ENCODE data around the gene RECQL5. TPM values are rescaled to one million over a fixed set of nuclear protein-coding genes. Genes with fewer than 3 reads are reported as not detected.
"Not testable (repeated sequence)": the region's sequence is repeated elsewhere in the genome, so short reads cannot be mapped to it uniquely, and the experiment has no call there.

The RECQL5 gene
- total RNA-seq, 1 donor from 2014 or later: 11.0 TPM

GRCh38 chr17:75603123-75603522 lies 63.8 kb downstream of the RECQL5 start:
- no peak overlapping the region for H3K4me3 ChIP-seq (ENCODE audit: low read length in 3 of 3)
- no peak overlapping the region for H3K27ac ChIP-seq (ENCODE audit: low read depth, low read length)
- no peak overlapping the region for H3K9ac ChIP-seq (ENCODE audit: low read depth in 1 of 3, low read length in 3 of 3)
- H3K9me3 ChIP-seq (ENCODE audit: control insufficient read depth in 3 of 3, low read length in 3 of 3): no peaks in the 10 kb centered on the region
- H3K4me1 ChIP-seq (ENCODE audit: control insufficient read depth in 3 of 3, insufficient read depth in 3 of 3, low read length in 3 of 3): no peaks in the 10 kb centered on the region
- H3K27me3 ChIP-seq (ENCODE audit: control insufficient read depth in 3 of 3, insufficient read depth in 3 of 3, low read length in 3 of 3): peaks cover 0 to 5% (median 0%) of the 10 kb centered on the region in 3 donors
- no peaks in the 10 kb centered on the region for H3K36me3 ChIP-seq (ENCODE audit: control insufficient read depth in 3 of 3, insufficient read depth in 3 of 3, low read length in 3 of 3)

GRCh38 chr17:75602644-75603043 lies 64.3 kb downstream of the RECQL5 start:
- Histone ChIP-seq H3K9ac (ENCODE audit: low read depth in 1 of 3, low read length in 3 of 3) (no peak overlapping the region), H3K4me3 (ENCODE audit: low read length in 3 of 3) (no peak overlapping the region)

DNA sequence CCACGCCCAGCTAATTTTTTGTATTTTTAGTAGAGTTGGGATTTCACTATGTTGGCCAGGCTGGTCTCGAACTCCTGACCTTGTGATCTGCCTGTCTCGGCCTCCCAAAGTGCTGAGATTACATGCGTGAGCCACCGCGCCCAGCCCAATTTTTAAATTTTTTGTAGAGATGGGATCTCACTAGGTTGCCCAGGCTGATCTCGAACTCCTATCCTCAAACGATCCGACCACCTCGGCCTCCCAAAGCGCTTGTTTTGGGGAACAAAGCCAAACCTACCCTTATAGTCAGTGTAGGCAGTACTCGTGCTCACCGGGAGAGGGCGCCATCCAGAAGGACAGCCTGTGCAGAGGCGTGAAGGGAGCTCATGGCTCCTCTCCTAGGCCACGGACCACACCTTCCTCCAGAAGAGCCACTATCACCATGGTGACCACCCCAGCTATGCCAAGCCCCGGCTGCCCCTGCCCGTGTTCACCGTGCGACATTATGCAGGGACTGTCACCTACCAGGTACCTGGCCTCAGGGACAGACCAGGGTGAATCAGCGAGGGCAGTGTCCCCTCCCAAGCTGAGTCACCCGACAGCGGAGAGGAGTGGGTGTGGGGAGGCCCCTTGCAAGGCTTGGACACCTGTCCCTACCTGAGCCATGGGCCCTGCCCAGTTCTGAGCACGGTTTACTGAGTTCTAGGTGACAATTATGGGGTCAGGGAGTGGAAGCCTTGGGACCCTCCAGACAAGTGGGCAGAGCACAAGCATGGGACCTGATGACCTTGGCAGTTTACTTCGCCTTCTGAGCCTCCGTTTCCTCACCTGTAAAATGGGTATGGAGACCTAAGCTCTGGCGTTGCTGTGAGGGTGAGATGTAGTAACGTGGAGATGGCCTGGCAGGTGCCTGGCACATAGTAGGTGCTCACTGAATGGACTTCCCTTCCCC lies 65.6 kb downstream of the RECQL5 start:
- H3K27ac ChIP-seq (ENCODE audit: low read depth, low read length): no peak overlapping the region
- peaks cover 0 to 9% (median 5%) of the 10 kb centered on the region in 3 donors for H3K27me3 ChIP-seq (ENCODE audit: control insufficient read depth in 3 of 3, insufficient read depth in 3 of 3, low read length in 3 of 3)
- H3K4me1 ChIP-seq (ENCODE audit: control insufficient read depth in 3 of 3, insufficient read depth in 3 of 3, low read length in 3 of 3): no peaks in the 10 kb centered on the region
- H3K4me3 ChIP-seq (ENCODE audit: low read length in 3 of 3): no peak overlapping the region
- no peaks in the 10 kb centered on the region for H3K36me3 ChIP-seq (ENCODE audit: control insufficient read depth in 3 of 3, insufficient read depth in 3 of 3, low read length in 3 of 3)
- H3K9ac ChIP-seq (ENCODE audit: low read depth in 1 of 3, low read length in 3 of 3): no peak overlapping the region
- no peaks in the 10 kb centered on the region for H3K9me3 ChIP-seq (ENCODE audit: control insufficient read depth in 3 of 3, low read length in 3 of 3)

More at GRCh38 chr17:75602644-75603043, 64.3 kb downstream of the RECQL5 start:
- no peaks in the 10 kb centered on the region for H3K4me1 ChIP-seq (ENCODE audit: control insufficient read depth in 3 of 3, insufficient read depth in 3 of 3, low read length in 3 of 3)
- H3K36me3 ChIP-seq (ENCODE audit: control insufficient read depth in 3 of 3, insufficient read depth in 3 of 3, low read length in 3 of 3): no peaks in the 10 kb centered on the region
- H3K27ac ChIP-seq (ENCODE audit: low read depth, low read length): no peak overlapping the region
- no peaks in the 10 kb centered on the region for H3K9me3 ChIP-seq (ENCODE audit: control insufficient read depth in 3 of 3, low read length in 3 of 3)
- H3K27me3 ChIP-seq (ENCODE audit: control insufficient read depth in 3 of 3, insufficient read depth in 3 of 3, low read length in 3 of 3): peaks cover 0 to 5% (median 0%) of the 10 kb centered on the region in 3 donors

GRCh38 chr17:75596320-75597087 lies 70.5 kb downstream of the RECQL5 start:
- Histone ChIP-seq H3K4me3 (ENCODE audit: low read length in 3 of 3) (no peak overlapping the region), H3K9ac (ENCODE audit: low read depth in 1 of 3, low read length in 3 of 3) (no peak overlapping the region), H3K27ac (ENCODE audit: low read depth, low read length) (no peak overlapping the region), H3K4me1 (ENCODE audit: control insufficient read depth in 3 of 3, insufficient read depth in 3 of 3, low read length in 3 of 3) (no peaks in the 10 kb centered on the region), H3K36me3 (ENCODE audit: control insufficient read depth in 3 of 3, insufficient read depth in 3 of 3, low read length in 3 of 3) (no peaks in the 10 kb centered on the region), H3K9me3 (ENCODE audit: control insufficient read depth in 3 of 3, low read length in 3 of 3) (no peaks in the 10 kb centered on the region), H3K27me3 (ENCODE audit: control insufficient read depth in 3 of 3, insufficient read depth in 3 of 3, low read length in 3 of 3) (peaks cover 0 to 29% (median 14%) of the 10 kb centered on the region in 3 donors)

GRCh38 chr17:75595920-75596313 lies 71.0 kb downstream of the RECQL5 start:
- no peaks in the 10 kb centered on the region for H3K36me3 ChIP-seq (ENCODE audit: control insufficient read depth in 3 of 3, insufficient read depth in 3 of 3, low read length in 3 of 3)
- H3K27ac ChIP-seq (ENCODE audit: low read depth, low read length): no peak overlapping the region
- H3K4me3 ChIP-seq (ENCODE audit: low read length in 3 of 3): no peak overlapping the region
- H3K9ac ChIP-seq (ENCODE audit: low read depth in 1 of 3, low read length in 3 of 3): no peak overlapping the region
- H3K9me3 ChIP-seq (ENCODE audit: control insufficient read depth in 3 of 3, low read length in 3 of 3): no peaks in the 10 kb centered on the region
- no peaks in the 10 kb centered on the region for H3K4me1 ChIP-seq (ENCODE audit: control insufficient read depth in 3 of 3, insufficient read depth in 3 of 3, low read length in 3 of 3)
- H3K27me3 ChIP-seq (ENCODE audit: control insufficient read depth in 3 of 3, insufficient read depth in 3 of 3, low read length in 3 of 3): peaks cover 0 to 29% (median 10%) of the 10 kb centered on the region in 3 donors

- Histone ChIP-seq H3K27ac (ENCODE audit: low read depth, low read length) (no peak overlapping the region), H3K4me3 (ENCODE audit: low read length in 3 of 3) (no peak overlapping the region), H3K27me3 (ENCODE audit: control insufficient read depth in 3 of 3, insufficient read depth in 3 of 3, low read length in 3 of 3) (peaks cover 0 to 29% (median 10%) of the 10 kb centered on the region in 3 donors), H3K9ac (ENCODE audit: low read depth in 1 of 3, low read length in 3 of 3) (no peak overlapping the region), H3K9me3 (ENCODE audit: control insufficient read depth in 3 of 3, low read length in 3 of 3) (no peaks in the 10 kb centered on the region), H3K4me1 (ENCODE audit: control insufficient read depth in 3 of 3, insufficient read depth in 3 of 3, low read length in 3 of 3) (no peaks in the 10 kb centered on the region), H3K36me3 (ENCODE audit: control insufficient read depth in 3 of 3, insufficient read depth in 3 of 3, low read length in 3 of 3) (no peaks in the 10 kb centered on the region)
Observed at GRCh38 chr17:75595284-75595919, 71.6 kb downstream of the RECQL5 start.

- Histone ChIP-seq H3K9ac (ENCODE audit: low read depth in 1 of 3, low read length in 3 of 3) (no peak overlapping the region), H3K4me3 (ENCODE audit: low read length in 3 of 3) (no peak overlapping the region), H3K36me3 (ENCODE audit: control insufficient read depth in 3 of 3, insufficient read depth in 3 of 3, low read length in 3 of 3) (no peaks in the 10 kb centered on the region), H3K4me1 (ENCODE audit: control insufficient read depth in 3 of 3, insufficient read depth in 3 of 3, low read length in 3 of 3) (peaks cover 0 to 3% (median 2%) of the 10 kb centered on the region in 3 donors), H3K27me3 (ENCODE audit: control insufficient read depth in 3 of 3, insufficient read depth in 3 of 3, low read length in 3 of 3) (peaks cover 0 to 29% (median 10%) of the 10 kb centered on the region in 3 donors), H3K9me3 (ENCODE audit: control insufficient read depth in 3 of 3, low read length in 3 of 3) (no peaks in the 10 kb centered on the region), H3K27ac (ENCODE audit: low read depth, low read length) (no peak overlapping the region)
Observed at GRCh38 chr17:75594499-75595283, 72.3 kb downstream of the RECQL5 start.

GRCh38 chr17:75593430-75593829 lies 73.5 kb downstream of the RECQL5 start:
- peaks cover under 1 to 31% (median 12%) of the 10 kb centered on the region in 3 donors for H3K27me3 ChIP-seq (ENCODE audit: control insufficient read depth in 3 of 3, insufficient read depth in 3 of 3, low read length in 3 of 3)
- H3K4me3 ChIP-seq (ENCODE audit: low read length in 3 of 3); H3K36me3 ChIP-seq (ENCODE audit: control insufficient read depth in 3 of 3, insufficient read depth in 3 of 3, low read length in 3 of 3); H3K27ac ChIP-seq (ENCODE audit: low read depth, low read length); H3K9ac ChIP-seq (ENCODE audit: low read depth in 1 of 3, low read length in 3 of 3); H3K9me3 ChIP-seq (ENCODE audit: control insufficient read depth in 3 of 3, low read length in 3 of 3); H3K4me1 ChIP-seq (ENCODE audit: control insufficient read depth in 3 of 3, insufficient read depth in 3 of 3, low read length in 3 of 3): not testable (repeated sequence)

DNA sequence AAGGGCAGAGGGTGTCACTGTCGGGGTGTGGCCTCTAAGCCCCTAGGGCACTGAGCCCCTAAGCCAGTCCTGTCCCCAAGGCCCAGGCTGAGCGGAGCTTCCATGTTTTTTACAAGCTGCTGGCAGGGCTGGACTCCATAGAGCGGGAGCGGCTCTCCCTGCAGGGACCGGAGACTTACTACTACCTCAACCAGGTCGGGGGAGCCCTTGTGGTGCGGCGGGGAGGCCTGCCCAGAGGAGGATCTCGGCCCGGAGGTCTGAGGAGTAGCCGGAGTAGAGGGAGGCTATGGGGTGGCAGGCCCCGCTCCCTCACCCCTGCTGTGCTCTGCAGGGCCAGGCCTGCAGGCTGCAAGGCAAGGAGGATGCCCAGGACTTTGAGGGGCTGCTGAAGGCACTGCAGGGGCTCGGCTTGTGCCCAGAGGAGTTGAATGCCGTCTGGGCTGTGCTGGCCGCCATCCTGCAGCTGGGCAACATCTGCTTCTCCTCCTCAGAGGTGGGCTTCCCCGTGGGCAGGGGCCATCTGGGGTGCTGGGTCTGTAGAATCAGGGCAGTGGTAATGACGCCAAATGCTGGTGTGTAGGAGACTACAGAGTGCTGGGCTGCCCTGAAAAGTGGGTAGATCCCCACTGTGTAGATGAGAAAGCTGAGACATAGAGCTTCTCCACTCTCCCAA lies 74.5 kb downstream of the RECQL5 start:
- Histone ChIP-seq H3K4me1 (ENCODE audit: control insufficient read depth in 3 of 3, insufficient read depth in 3 of 3, low read length in 3 of 3) (peaks cover 4 to 7% (median 6%) of the 10 kb centered on the region in 3 donors), H3K4me3 (ENCODE audit: low read length in 3 of 3) (no peak overlapping the region), H3K27ac (ENCODE audit: low read depth, low read length) (no peak overlapping the region), H3K36me3 (ENCODE audit: control insufficient read depth in 3 of 3, insufficient read depth in 3 of 3, low read length in 3 of 3) (no peaks in the 10 kb centered on the region), H3K9me3 (ENCODE audit: control insufficient read depth in 3 of 3, low read length in 3 of 3) (no peaks in the 10 kb centered on the region), H3K27me3 (ENCODE audit: control insufficient read depth in 3 of 3, insufficient read depth in 3 of 3, low read length in 3 of 3) (peaks cover 9 to 39% (median 21%) of the 10 kb centered on the region in 3 donors), H3K9ac (ENCODE audit: low read depth in 1 of 3, low read length in 3 of 3) (no peak overlapping the region)
